Heart right ventricle (tissue), 16 donors: Measurements from ENCODE around the gene ADGRG3. TPM values are rescaled to one million over a fixed set of nuclear protein-coding genes. Genes with fewer than 3 reads are reported as not detected.
"Not testable (repeated sequence)": the region's sequence is repeated elsewhere in the genome, so short reads cannot be mapped to it uniquely, and the experiment has no call there.

Source experiments
- ATAC-seq, 8 donors: fragments of 200-7000 bp; cut with Tn5 transposase; one replicate each; pipeline ENCODE4 v1.9.1; 2020; ENCODE audit warnings: mild to moderate bottlenecking in 8 of 8, moderate library complexity in 8 of 8, moderate number of reproducible peaks in 1 of 8
- DNase-seq, 2 donors: peaks; one replicate each; pipeline ENCODE4 v3.0.0-alpha.2; 2020
- H3K27ac ChIP-seq, 10 donors: fragments of 200-600 bp; sonication (generic) in 2 of 10; one replicate each; pipeline versions ENCODE4 v1.5.0 to v1.8.0; 2020 to 2022; ENCODE audit warnings: mild to moderate bottlenecking in 3 of 10
- H3K27me3 ChIP-seq, 7 donors: fragments of 200-600 bp; one replicate each; pipeline ENCODE4 v1.8.0; 2021 to 2022; ENCODE audit warnings: mild to moderate bottlenecking in 2 of 7
- H3K36me3 ChIP-seq, 9 donors: fragments of 200-600 bp; sonication (generic) in 1 of 9; one replicate each; pipeline versions ENCODE4 v1.5.0 to v1.8.0; 2020 to 2022; ENCODE audit warnings: mild to moderate bottlenecking in 2 of 9
- H3K4me1 ChIP-seq, 9 donors: fragments of 200-600 bp; sonication (generic) in 1 of 9; one replicate each; pipeline versions ENCODE4 v1.5.0 to v1.8.0; 2020 to 2022; ENCODE audit warnings: mild to moderate bottlenecking in 4 of 9
- H3K4me3 ChIP-seq, 10 donors: fragments of 200-600 bp; sonication (generic) in 2 of 10; one replicate each; pipeline versions ENCODE4 v1.5.0 to v1.8.0; 2020 to 2022; ENCODE audit warnings: mild to moderate bottlenecking in 7 of 10, moderate library complexity in 2 of 10
- H3K9me3 ChIP-seq, 11 donors: fragments of 200-600 bp in 10 of 11; sonication (generic) in 2 of 11; one replicate each; pipeline versions ENCODE4 v1.5.0 to v1.8.0; 2013 to 2022; ENCODE audit warnings: mild to moderate bottlenecking in 2 of 11, control low read depth in 1 of 11, moderate library complexity in 1 of 11
- WGBS, 2 donors: extraction: QIAGEN DNeasy Blood & Tissue Kit; methylation state at CpG; one replicate each; pipeline ENCODE4 v1.1.7; 2013; ENCODE audit warnings: inconsistent platforms in 1 of 2; 5-methylcytosine and 5-hydroxymethylcytosine counted together
- intact Hi-C, 10 donors: fragments of 100-400 bp; cut with DNase I; formaldehyde crosslinking; loops; one replicate each; pipeline versions ENCODE4 v1.11.1 to v1.14.2; 2022
- polyA plus RNA-seq, 2 donors: library from polyadenylated mRNA; stranded (reverse); fragments of 200-250 nt; gene quantifications; one replicate each; pipeline ENCODE4 v1.2.3, GENCODE V29; 2013
- total RNA-seq, 10 donors: library from RNA; stranded (reverse); fragmentation: NEBNext Ultra II Directional in 3 of 10; extraction: Animal tissue kit (Norgen Biotek cat#: 25700) in 3 of 10; gene quantifications; one replicate each; pipeline versions ENCODE4 v1.2.1 to v1.2.4, GENCODE V29; 2021 to 2023
- TF ChIP-seq, protein P1 (sequence below), 9 donors: fragments of 200-600 bp; sonication (generic) in 2 of 9; IDR thresholded peaks; one replicate each; pipeline versions ENCODE4 v1.5.0 to v1.8.0; 2021 to 2022; ENCODE audit warnings: antibody characterized with exemption in 9 of 9, mild to moderate bottlenecking in 5 of 9, moderate library complexity in 1 of 9
- donor health status: Arrhythmogenic right ventricular cardiomyopathy.
- donor health status: ischemic (EF 13 %, LVEDD 7.1; RV severe dilation, severe dysfunction).
- donor health status: healthy with polysubstance abuse.
- donor health status: DM: no; HTN: yes; CAD: no.
- donor health status: DM: no; HTN: no; CAD: no.
- donor health status: ischemic (EF 25% LVEDD 6.9; RV normal size, moderate dysfunction).
- donor health status: ischemic (EF 25% LVEDD 5.7; RV mildly dilated, moderate dysfunction).
- donor health status: healthy.
- donor health status: DM: yes; HTN: yes; CAD: no.
- donor health status: Ischemic cardiomyopathy.
- donor health status: ischemic (EF 35%, LVEDD 5.7; RV mildly dilated, moderate dysfunction).
- donor health status: nonischemic (EF 11% LVEDD 7.7; RV severe dilation, severe dysfunction).
- donor health status: DM: yes; HTN: yes; CAD: no.
- donor health status: PGD.
- donor health status: ischemic (EF 29% LVEDD 5.4; RV normal size, mild dysfunction).
- donor health status: nonischemic (EF 23%, LVEDD 6.1; RV moderate dilation, normal function).

Gene ADGRG3
- total and polyA plus RNA-seq, 12 donors: 0.22 to 2.4 (median 0.55) TPM; not detected in 2

DNA sequence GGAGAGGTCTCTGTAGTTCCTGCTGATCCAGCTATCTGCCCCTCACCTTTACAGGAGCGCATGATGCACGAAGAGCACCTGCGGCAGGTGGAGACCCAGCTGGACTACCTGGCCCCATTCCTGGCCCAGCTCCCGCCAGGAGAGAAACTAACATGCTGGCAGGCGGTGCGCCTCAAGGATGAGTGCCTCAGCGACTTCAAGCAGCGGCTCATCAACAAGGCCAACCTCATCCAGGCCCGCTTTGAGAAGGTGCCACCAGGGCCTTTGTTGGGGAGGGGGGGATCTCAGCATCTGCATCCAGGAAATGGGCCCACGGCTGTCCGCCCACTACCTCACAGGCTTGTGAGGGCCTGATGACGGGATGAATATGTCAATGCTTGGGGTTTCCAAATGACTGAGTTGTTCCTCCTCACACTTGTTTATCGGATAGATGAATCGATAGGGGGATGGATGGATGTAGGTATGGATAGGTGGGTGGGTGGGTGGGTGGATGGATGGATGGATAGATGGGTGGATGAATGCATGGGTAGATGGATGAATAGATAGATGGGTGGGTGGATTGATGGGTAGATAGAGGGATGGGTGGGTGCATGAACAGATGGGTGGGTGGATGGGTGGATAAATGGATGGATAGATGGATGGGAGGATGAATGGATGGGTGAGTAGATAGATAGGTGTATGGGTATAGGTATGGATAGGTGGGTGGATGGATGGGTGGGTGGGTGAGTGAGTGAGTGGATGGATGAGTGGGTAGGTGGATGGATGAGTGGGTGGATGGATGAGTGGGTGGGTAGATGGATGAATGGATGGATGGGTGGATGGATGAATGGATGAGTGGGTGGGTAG, 60.5 kb downstream of the ADGRG3 start:
- no peak for ATAC-seq
- no peak overlapping the region for H3K4me3 ChIP-seq
- no peaks in the 10 kb centered on the region for H3K27me3 ChIP-seq
- intact Hi-C loops: loop anchor here in 2 of 10 donors (10.0 kb wide), 2 partner anchors 144 to 154 kb away; no protein-coding TSS in a partner anchor
- H3K4me1 ChIP-seq: no peaks in the 10 kb centered on the region
- DNase-seq: no peak
- peaks cover 0 to 7% (median 0%) of the 10 kb centered on the region in 11 donors for H3K9me3 ChIP-seq
- no peak overlapping the region for H3K27ac ChIP-seq
- TF ChIP-seq, protein P1, sequence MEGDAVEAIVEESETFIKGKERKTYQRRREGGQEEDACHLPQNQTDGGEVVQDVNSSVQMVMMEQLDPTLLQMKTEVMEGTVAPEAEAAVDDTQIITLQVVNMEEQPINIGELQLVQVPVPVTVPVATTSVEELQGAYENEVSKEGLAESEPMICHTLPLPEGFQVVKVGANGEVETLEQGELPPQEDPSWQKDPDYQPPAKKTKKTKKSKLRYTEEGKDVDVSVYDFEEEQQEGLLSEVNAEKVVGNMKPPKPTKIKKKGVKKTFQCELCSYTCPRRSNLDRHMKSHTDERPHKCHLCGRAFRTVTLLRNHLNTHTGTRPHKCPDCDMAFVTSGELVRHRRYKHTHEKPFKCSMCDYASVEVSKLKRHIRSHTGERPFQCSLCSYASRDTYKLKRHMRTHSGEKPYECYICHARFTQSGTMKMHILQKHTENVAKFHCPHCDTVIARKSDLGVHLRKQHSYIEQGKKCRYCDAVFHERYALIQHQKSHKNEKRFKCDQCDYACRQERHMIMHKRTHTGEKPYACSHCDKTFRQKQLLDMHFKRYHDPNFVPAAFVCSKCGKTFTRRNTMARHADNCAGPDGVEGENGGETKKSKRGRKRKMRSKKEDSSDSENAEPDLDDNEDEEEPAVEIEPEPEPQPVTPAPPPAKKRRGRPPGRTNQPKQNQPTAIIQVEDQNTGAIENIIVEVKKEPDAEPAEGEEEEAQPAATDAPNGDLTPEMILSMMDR (IDR thresholded peaks at IDR 0.05): no peak
- 96 to 97% methylated on average over 14 of the region's 14 CpGs for WGBS, 2 donors
- no peaks in the 10 kb centered on the region for H3K36me3 ChIP-seq

- Histone ChIP-seq H3K4me3 (no peak overlapping the region), H3K27me3 (no peaks in the 10 kb centered on the region), H3K9me3 (peaks cover 0 to 7% (median 0%) of the 10 kb centered on the region in 11 donors), H3K27ac (no peak overlapping the region), H3K4me1 (peaks cover 0 to 2% (median under 1%) of the 10 kb centered on the region in 9 donors), H3K36me3 (no peaks in the 10 kb centered on the region)
- ATAC-seq (no peak), DNase-seq (no peak)
- TF ChIP-seq, protein P1 (IDR thresholded peaks at IDR 0.05): no peak
- 80 to 84% methylated on average over 1 of the region's 1 CpG for WGBS, 2 donors
- intact Hi-C loops: loop anchor here in 2 of 10 donors (10.0 kb wide), 2 partner anchors 144 to 154 kb away; no protein-coding TSS in a partner anchor
These were observed 61.0 kb downstream of the ADGRG3 start for GRCh38 chr16:57729182-57729484.

DNA sequence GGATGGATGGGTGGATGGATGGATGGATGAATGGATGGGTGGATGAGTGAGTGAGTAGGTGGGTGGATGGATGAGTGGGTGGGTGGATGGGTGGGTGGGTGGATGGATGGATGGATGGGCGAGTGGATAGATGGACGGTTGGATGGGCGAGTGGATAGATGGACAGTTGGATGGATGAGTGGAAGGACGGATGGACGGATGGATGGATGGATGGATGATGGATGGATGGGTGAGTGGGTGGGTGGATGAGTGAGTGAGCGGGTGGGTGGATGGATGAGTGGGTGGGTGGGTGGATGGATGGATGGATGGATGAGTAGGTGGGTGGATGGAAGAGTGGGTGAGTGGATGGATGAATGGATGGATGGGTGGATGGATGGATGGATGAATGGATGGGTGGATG, 61.7 kb downstream of the ADGRG3 start:
- not testable (repeated sequence) for H3K27ac ChIP-seq, H3K27me3 ChIP-seq, H3K4me3 ChIP-seq, ATAC-seq, H3K4me1 ChIP-seq, H3K36me3 ChIP-seq, H3K9me3 ChIP-seq, DNase-seq
- intact Hi-C loops: loop anchor here in 2 of 10 donors (10.0 kb wide), 2 partner anchors 145 to 155 kb away; no protein-coding TSS in a partner anchor
- WGBS, 2 donors: 94 to 96% methylated on average over 6 of the region's 6 CpGs

DNA sequence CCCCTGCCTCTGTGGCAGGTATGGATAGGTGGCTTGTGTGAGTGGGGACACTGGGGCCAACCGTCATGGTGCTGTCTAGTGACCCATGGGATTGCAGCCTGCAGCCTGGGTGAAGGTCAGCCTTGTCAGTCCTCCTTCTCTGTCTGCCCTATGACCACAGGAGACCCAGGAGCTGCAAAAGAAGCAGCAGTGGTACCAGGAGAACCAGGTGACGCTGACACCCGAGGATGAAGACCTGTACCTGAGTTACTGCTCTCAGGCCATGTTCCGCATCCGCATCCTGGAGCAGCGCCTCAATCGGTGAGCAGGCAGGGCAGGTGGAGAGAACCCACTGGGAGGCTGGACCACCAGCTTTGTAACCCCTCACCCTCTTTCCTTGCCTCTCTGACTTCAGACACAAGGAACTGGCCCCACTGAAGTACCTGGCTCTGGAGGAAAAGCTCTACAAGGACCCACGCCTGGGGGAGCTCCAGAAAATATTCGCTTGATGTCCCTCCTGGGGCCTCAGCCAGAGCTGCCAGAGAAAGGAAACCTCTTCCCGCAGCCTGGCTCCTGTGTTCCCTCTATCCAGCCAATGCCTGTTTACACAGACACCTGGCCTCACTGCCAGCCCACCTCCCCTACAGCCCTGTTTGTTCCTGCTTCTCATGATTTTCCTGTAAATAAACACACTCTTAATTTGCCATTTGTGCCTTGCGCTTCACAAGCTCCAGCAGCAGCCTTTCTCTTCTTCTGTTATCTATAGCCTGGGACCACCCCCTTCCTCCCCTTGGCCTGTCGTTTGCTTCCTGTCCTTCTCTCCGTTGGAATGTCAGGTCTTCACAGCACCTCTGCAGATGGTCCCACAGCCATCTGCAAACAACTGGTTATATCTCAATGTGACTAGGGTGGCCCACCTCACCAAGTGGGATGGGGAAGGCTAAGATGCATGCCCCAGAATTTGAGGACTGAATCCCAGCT, 62.9 kb downstream of the ADGRG3 start:
- DNase-seq: no peak
- Histone ChIP-seq H3K36me3 (no peaks in the 10 kb centered on the region), H3K27me3 (no peaks in the 10 kb centered on the region), H3K27ac (no peak overlapping the region), H3K4me3 (no peak overlapping the region), H3K4me1 (peaks cover 5 to 12% (median 8%) of the 10 kb centered on the region in 9 donors), H3K9me3 (peaks cover 0 to 7% (median 0%) of the 10 kb centered on the region in 11 donors)
- ATAC-seq: no peak
- TF ChIP-seq, protein P1 (IDR thresholded peaks at IDR 0.05): no peak
- WGBS, 2 donors: 65 to 68% methylated on average over 13 of the region's 13 CpGs
- intact Hi-C loops: no loop called here
